ENCODE data around the gene ITIH2.

ITIH2 gene

DNA sequence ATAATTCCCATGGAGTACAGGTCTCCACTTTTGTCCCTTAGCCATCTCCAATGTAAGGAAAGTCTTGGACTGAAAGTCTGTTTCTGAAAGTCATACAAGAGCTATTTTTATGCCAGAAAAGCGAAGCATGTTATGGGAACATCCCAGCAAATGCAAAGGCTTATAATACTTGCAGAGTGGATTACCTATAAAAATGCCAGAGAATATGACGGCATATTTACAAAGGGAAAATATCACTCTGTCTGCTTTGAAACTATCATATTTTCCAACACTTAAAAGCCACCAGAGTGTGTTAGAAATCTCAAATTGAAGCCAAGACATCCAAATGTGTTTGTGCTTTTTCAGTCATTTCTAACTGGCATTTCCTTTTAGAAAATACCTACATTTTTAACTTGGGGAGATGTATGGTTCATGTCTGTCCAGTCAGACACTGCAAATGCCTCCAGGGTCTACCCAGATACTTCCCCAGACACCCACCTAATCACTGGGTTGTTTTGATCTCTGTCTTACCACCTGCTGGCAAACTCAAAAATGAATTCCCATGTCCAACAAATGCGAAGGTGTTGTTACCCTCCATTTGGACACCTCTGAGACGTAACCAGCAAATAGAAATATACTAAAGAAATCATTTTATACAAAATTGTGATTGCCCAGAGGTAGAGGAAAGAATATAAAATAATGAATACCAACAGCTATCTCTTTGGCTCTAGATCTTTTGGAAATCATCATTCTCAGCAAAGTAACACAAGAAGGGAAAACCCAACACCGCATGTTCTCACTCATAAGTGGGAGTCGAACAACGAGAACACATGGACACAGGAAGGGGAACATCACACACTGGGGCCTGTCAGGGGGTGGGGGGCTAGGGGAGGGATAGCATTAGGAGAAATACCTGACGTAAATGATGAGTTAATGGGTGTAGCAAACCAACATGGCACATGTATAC lies 1.2 kb downstream of the ITIH2 start:
- H3K79me1 ChIP-seq (replicated peaks; ENCODE audit: low read length, poor library complexity, severe bottlenecking): no peaks in the 10 kb centered on the region
- H3K9me3 ChIP-seq (ENCODE audit: control insufficient read depth, low read length): no peaks in the 10 kb centered on the region
- H2BK15ac ChIP-seq (ENCODE audit: low read depth, poor library complexity, severe bottlenecking): no peak overlapping the region
- H3K18ac ChIP-seq (ENCODE audit: low read depth in 1 of 2, low read length in 2 of 2): no peak overlapping the region
- no peak overlapping the region for H2BK5ac ChIP-seq (ENCODE audit: low read depth, low read length, poor library complexity, severe bottlenecking)
- H3K4me3 ChIP-seq (ENCODE audit: insufficient read depth in 1 of 2, low read depth in 1 of 2, low read length in 2 of 2): no peak overlapping the region
- H3K27me3 ChIP-seq (ENCODE audit: control insufficient read depth in 1 of 2, insufficient read depth in 1 of 2, low read length in 2 of 2): peaks cover 4 to 43% of the 10 kb centered on the region in 2 experiments
- H3K4me2 ChIP-seq (ENCODE audit: low read length, poor library complexity, severe bottlenecking): no peak overlapping the region
- no peak overlapping the region for H3K9ac ChIP-seq (ENCODE audit: low read length)
- no peak overlapping the region for H2AK5ac ChIP-seq (ENCODE audit: low read length, severe bottlenecking)
- no peaks in the 10 kb centered on the region for H3K36me3 ChIP-seq (ENCODE audit: control insufficient read depth in 1 of 2, insufficient read depth in 2 of 2, low read depth in 1 of 2, low read length in 2 of 2)
- 92% methylated on average over 5 of the region's 8 CpGs for WGBS
- no peak overlapping the region for H4K91ac ChIP-seq (ENCODE audit: low read length)
- no peaks in the 10 kb centered on the region for H3K4me1 ChIP-seq (ENCODE audit: control insufficient read depth, insufficient read depth, low read depth, low read length)
- no peak overlapping the region for H2BK120ac ChIP-seq (ENCODE audit: low read depth, low read length)
- no peak overlapping the region for H4K8ac ChIP-seq (ENCODE audit: low read length)
- H2AFZ ChIP-seq (ENCODE audit: low read depth, low read length): no peak overlapping the region
- H2BK12ac ChIP-seq (ENCODE audit: low read length in 2 of 2): no peak overlapping the region
- H3K4ac ChIP-seq (ENCODE audit: low read depth in 1 of 2, low read length in 2 of 2): no peak overlapping the region
- no peak for DNase-seq
- no peak overlapping the region for H3K23ac ChIP-seq (ENCODE audit: low read length in 2 of 2)
- H3K14ac ChIP-seq (ENCODE audit: low read length in 2 of 2): no peak overlapping the region
- H3K27ac ChIP-seq (ENCODE audit: low read length, poor library complexity, severe bottlenecking): no peak overlapping the region

DNA sequence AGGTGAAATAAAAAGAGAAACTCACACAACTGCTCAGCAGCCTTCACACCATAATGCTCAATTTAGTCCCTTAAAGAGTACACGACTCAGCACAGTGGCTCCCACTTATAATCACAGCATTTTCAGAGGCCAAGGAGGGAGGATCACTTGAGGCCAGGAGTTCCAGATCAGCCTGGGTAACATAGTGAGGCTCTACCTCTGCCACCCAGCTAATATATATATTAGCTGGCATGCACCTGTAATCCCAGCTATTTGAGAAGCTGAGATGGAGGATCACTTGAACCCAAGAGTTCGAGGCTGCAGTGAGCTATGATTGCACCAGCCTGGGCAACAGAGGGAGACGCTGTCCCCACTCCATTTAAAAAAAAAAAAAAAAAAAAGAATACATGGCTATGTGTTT lies 2.2 kb downstream of the ITIH2 start:
- no peak overlapping the region for H3K9ac ChIP-seq (ENCODE audit: low read length)
- no peak overlapping the region for H3K4me2 ChIP-seq (ENCODE audit: low read length, poor library complexity, severe bottlenecking)
- no peak for DNase-seq

GRCh38 chr10:7706534-7707073 lies 3.5 kb downstream of the ITIH2 start:
- Histone ChIP-seq H3K18ac (ENCODE audit: low read depth in 1 of 2, low read length in 2 of 2) (no peak overlapping the region), H3K79me1 (replicated peaks; ENCODE audit: low read length, poor library complexity, severe bottlenecking) (no peaks in the 10 kb centered on the region)
- WGBS: 59% methylated on average over 2 of the region's 4 CpGs

More for the DNA sequence above, 2.2 kb downstream of the ITIH2 start:
- H3K27ac ChIP-seq (ENCODE audit: low read length, poor library complexity, severe bottlenecking): no peak overlapping the region
- H3K79me1 ChIP-seq (replicated peaks; ENCODE audit: low read length, poor library complexity, severe bottlenecking): no peaks in the 10 kb centered on the region
- H2BK15ac ChIP-seq (ENCODE audit: low read depth, poor library complexity, severe bottlenecking): no peak overlapping the region
- H3K23ac ChIP-seq (ENCODE audit: low read length in 2 of 2): no peak overlapping the region
- peaks cover 4 to 43% of the 10 kb centered on the region in 2 experiments for H3K27me3 ChIP-seq (ENCODE audit: control insufficient read depth in 1 of 2, insufficient read depth in 1 of 2, low read length in 2 of 2)
- no peak overlapping the region for H2AFZ ChIP-seq (ENCODE audit: low read depth, low read length)
- no peak overlapping the region for H2BK12ac ChIP-seq (ENCODE audit: low read length in 2 of 2)
- H3K4ac ChIP-seq (ENCODE audit: low read depth in 1 of 2, low read length in 2 of 2): no peak overlapping the region
- no peak overlapping the region for H2BK5ac ChIP-seq (ENCODE audit: low read depth, low read length, poor library complexity, severe bottlenecking)
- H3K18ac ChIP-seq (ENCODE audit: low read depth in 1 of 2, low read length in 2 of 2): no peak overlapping the region
- 74% methylated on average over 1 of the region's 3 CpGs for WGBS
- H4K91ac ChIP-seq (ENCODE audit: low read length): no peak overlapping the region
- H3K9me3 ChIP-seq (ENCODE audit: control insufficient read depth, low read length): no peaks in the 10 kb centered on the region
- H3K4me1 ChIP-seq (ENCODE audit: control insufficient read depth, insufficient read depth, low read depth, low read length): no peaks in the 10 kb centered on the region
- H2AK5ac ChIP-seq (ENCODE audit: low read length, severe bottlenecking): no peak overlapping the region
- no peak overlapping the region for H3K4me3 ChIP-seq (ENCODE audit: insufficient read depth in 1 of 2, low read depth in 1 of 2, low read length in 2 of 2)
- H3K36me3 ChIP-seq (ENCODE audit: control insufficient read depth in 1 of 2, insufficient read depth in 2 of 2, low read depth in 1 of 2, low read length in 2 of 2): no peaks in the 10 kb centered on the region
- H3K14ac ChIP-seq (ENCODE audit: low read length in 2 of 2): no peak overlapping the region
- H4K8ac ChIP-seq (ENCODE audit: low read length): no peak overlapping the region
- H2BK120ac ChIP-seq (ENCODE audit: low read depth, low read length): no peak overlapping the region

DNA sequence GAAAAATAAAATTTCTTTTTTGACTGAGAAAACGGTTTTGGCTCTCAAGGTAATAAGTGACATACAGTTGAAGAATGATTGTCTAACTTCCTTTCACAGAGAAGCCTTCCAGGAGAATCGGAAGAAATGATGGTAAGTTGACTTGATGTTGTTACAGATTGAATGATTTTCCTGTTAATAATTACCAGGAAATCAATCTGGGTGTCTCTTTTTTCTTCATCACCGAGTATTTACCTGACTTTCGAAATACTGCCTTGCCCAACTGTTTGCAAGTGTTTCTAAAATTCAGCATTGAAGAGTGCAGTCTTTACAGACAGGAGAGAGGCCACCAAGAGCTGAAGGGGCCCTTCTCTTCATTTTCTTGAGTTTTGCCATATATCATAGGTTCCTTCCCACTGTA lies 4.0 kb downstream of the ITIH2 start:
- H3K23ac ChIP-seq (ENCODE audit: low read length in 2 of 2): no peak overlapping the region
- no peak overlapping the region for H2BK5ac ChIP-seq (ENCODE audit: low read depth, low read length, poor library complexity, severe bottlenecking)
- H2AFZ ChIP-seq (ENCODE audit: low read depth, low read length): no peak overlapping the region
- H2BK120ac ChIP-seq (ENCODE audit: low read depth, low read length): no peak overlapping the region
- no peak overlapping the region for H3K4me3 ChIP-seq (ENCODE audit: insufficient read depth in 1 of 2, low read depth in 1 of 2, low read length in 2 of 2)
- no peak overlapping the region for H2BK12ac ChIP-seq (ENCODE audit: low read length in 2 of 2)
- no peak for DNase-seq
- H3K27ac ChIP-seq (ENCODE audit: low read length, poor library complexity, severe bottlenecking): no peak overlapping the region
- H3K9me3 ChIP-seq (ENCODE audit: control insufficient read depth, low read length): no peaks in the 10 kb centered on the region
- no peak overlapping the region for H2BK15ac ChIP-seq (ENCODE audit: low read depth, poor library complexity, severe bottlenecking)
- H3K79me1 ChIP-seq (replicated peaks; ENCODE audit: low read length, poor library complexity, severe bottlenecking): no peaks in the 10 kb centered on the region
- no peak overlapping the region for H3K9ac ChIP-seq (ENCODE audit: low read length)
- H4K8ac ChIP-seq (ENCODE audit: low read length): no peak overlapping the region
- H4K91ac ChIP-seq (ENCODE audit: low read length): no peak overlapping the region
- H3K27me3 ChIP-seq (ENCODE audit: control insufficient read depth in 1 of 2, insufficient read depth in 1 of 2, low read length in 2 of 2): peaks cover 4 to 39% of the 10 kb centered on the region in 2 experiments
- no peak overlapping the region for H3K18ac ChIP-seq (ENCODE audit: low read depth in 1 of 2, low read length in 2 of 2)
- WGBS: 53% methylated on average over 4 of the region's 4 CpGs
- no peak overlapping the region for H3K4ac ChIP-seq (ENCODE audit: low read depth in 1 of 2, low read length in 2 of 2)
- no peaks in the 10 kb centered on the region for H3K4me1 ChIP-seq (ENCODE audit: control insufficient read depth, insufficient read depth, low read depth, low read length)
- no peak overlapping the region for H3K4me2 ChIP-seq (ENCODE audit: low read length, poor library complexity, severe bottlenecking)
- no peak overlapping the region for H2AK5ac ChIP-seq (ENCODE audit: low read length, severe bottlenecking)
- no peaks in the 10 kb centered on the region for H3K36me3 ChIP-seq (ENCODE audit: control insufficient read depth in 1 of 2, insufficient read depth in 2 of 2, low read depth in 1 of 2, low read length in 2 of 2)
- H3K14ac ChIP-seq (ENCODE audit: low read length in 2 of 2): no peak overlapping the region

More at GRCh38 chr10:7706534-7707073, 3.5 kb downstream of the ITIH2 start:
- no peak for DNase-seq
- H2BK5ac ChIP-seq (ENCODE audit: low read depth, low read length, poor library complexity, severe bottlenecking): no peak overlapping the region
- H3K4ac ChIP-seq (ENCODE audit: low read depth in 1 of 2, low read length in 2 of 2): no peak overlapping the region
- H3K4me1 ChIP-seq (ENCODE audit: control insufficient read depth, insufficient read depth, low read depth, low read length): no peaks in the 10 kb centered on the region
- no peaks in the 10 kb centered on the region for H3K36me3 ChIP-seq (ENCODE audit: control insufficient read depth in 1 of 2, insufficient read depth in 2 of 2, low read depth in 1 of 2, low read length in 2 of 2)
- no peaks in the 10 kb centered on the region for H3K9me3 ChIP-seq (ENCODE audit: control insufficient read depth, low read length)
- no peak overlapping the region for H2AFZ ChIP-seq (ENCODE audit: low read depth, low read length)
- no peak overlapping the region for H3K4me2 ChIP-seq (ENCODE audit: low read length, poor library complexity, severe bottlenecking)
- H2BK12ac ChIP-seq (ENCODE audit: low read length in 2 of 2): no peak overlapping the region
- no peak overlapping the region for H3K14ac ChIP-seq (ENCODE audit: low read length in 2 of 2)
- no peak overlapping the region for H4K91ac ChIP-seq (ENCODE audit: low read length)
- H3K27me3 ChIP-seq (ENCODE audit: control insufficient read depth in 1 of 2, insufficient read depth in 1 of 2, low read length in 2 of 2): peaks cover 4 to 43% of the 10 kb centered on the region in 2 experiments
- no peak overlapping the region for H3K23ac ChIP-seq (ENCODE audit: low read length in 2 of 2)
- H3K9ac ChIP-seq (ENCODE audit: low read length): no peak overlapping the region
- no peak overlapping the region for H3K4me3 ChIP-seq (ENCODE audit: insufficient read depth in 1 of 2, low read depth in 1 of 2, low read length in 2 of 2)
- H2BK15ac ChIP-seq (ENCODE audit: low read depth, poor library complexity, severe bottlenecking): no peak overlapping the region
- no peak overlapping the region for H2AK5ac ChIP-seq (ENCODE audit: low read length, severe bottlenecking)
- H2BK120ac ChIP-seq (ENCODE audit: low read depth, low read length): no peak overlapping the region
- no peak overlapping the region for H3K27ac ChIP-seq (ENCODE audit: low read length, poor library complexity, severe bottlenecking)
- H4K8ac ChIP-seq (ENCODE audit: low read length): no peak overlapping the region
